Esophagus squamous epithelium (tissue), 4 donors: ENCODE measurements around the gene FAM151A.

Source experiments
- POLR2A ChIP-seq, 4 donors: fragments of 450-650 bp; IDR thresholded peaks; one replicate each; pipeline ENCODE4 v1.6.1; 2017; ENCODE audit warnings: antibody characterized with exemption in 4 of 4, mild to moderate bottlenecking in 4 of 4, moderate library complexity in 3 of 4
- TF ChIP-seq, protein P1 (sequence below), 6 experiments: fragments of 450-650 bp in 4 of 6; fragments of 200-600 bp in 2 of 6; sonication (generic) in 2 of 6; IDR thresholded peaks; one replicate each; pipeline ENCODE4 v1.5.1; 2016 to 2019; ENCODE audit warnings: antibody characterized with exemption in 6 of 6, mild to moderate bottlenecking in 4 of 6, moderate library complexity in 4 of 6

- TF ChIP-seq, protein P1, sequence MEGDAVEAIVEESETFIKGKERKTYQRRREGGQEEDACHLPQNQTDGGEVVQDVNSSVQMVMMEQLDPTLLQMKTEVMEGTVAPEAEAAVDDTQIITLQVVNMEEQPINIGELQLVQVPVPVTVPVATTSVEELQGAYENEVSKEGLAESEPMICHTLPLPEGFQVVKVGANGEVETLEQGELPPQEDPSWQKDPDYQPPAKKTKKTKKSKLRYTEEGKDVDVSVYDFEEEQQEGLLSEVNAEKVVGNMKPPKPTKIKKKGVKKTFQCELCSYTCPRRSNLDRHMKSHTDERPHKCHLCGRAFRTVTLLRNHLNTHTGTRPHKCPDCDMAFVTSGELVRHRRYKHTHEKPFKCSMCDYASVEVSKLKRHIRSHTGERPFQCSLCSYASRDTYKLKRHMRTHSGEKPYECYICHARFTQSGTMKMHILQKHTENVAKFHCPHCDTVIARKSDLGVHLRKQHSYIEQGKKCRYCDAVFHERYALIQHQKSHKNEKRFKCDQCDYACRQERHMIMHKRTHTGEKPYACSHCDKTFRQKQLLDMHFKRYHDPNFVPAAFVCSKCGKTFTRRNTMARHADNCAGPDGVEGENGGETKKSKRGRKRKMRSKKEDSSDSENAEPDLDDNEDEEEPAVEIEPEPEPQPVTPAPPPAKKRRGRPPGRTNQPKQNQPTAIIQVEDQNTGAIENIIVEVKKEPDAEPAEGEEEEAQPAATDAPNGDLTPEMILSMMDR (IDR thresholded peaks at IDR 0.05) = no peak
- TF ChIP-seq POLR2A (IDR thresholded peaks at IDR 0.05) = no peak
Observed at GRCh38 chr1:54610601-54611580, 12.4 kb downstream of the FAM151A start.
